ENCODE results near the gene MEIKIN. TPM values are rescaled to one million over a fixed set of nuclear protein-coding genes. Genes with fewer than 3 reads are reported as not detected.
"Not testable (repeated sequence)": the region's sequence is repeated elsewhere in the genome, so short reads cannot be mapped to it uniquely, and the experiment has no call there.

Gene MEIKIN
- total RNA-seq, 1 donor from 2014 or later: not detected

- Histone ChIP-seq H3K27ac (no peak overlapping the region), H3F3A (ENCODE audit: low read depth) (no peaks in the 10 kb centered on the region), H3K79me2 (ENCODE audit: low read depth) (peaks cover 91% of the 10 kb centered on the region), H3K4me3 (no peak overlapping the region), H3K4me2 (peak overlapping the region; percentile 3), H4K20me1 (ENCODE audit: low read depth) (peaks cover 35% of the 10 kb centered on the region), H2AFZ (replicated peaks) (no peak overlapping the region), H3K4me1 (peaks cover 15% of the 10 kb centered on the region), H3K9ac (no peak overlapping the region), H3K36me3 (no peaks in the 10 kb centered on the region), H3K27me3 (no peaks in the 10 kb centered on the region), H3K9me3 (ENCODE audit: low read depth) (no peaks in the 10 kb centered on the region)
- no peak overlapping the region for H3K4me3 Mint-ChIP-seq
- TF ChIP-seq EZH2 (IDR thresholded peaks at IDR 0.05) (no peak), EZH2phosphoT487 (IDR thresholded peaks at IDR 0.05) (no peak)
- TF ChIP-seq, protein P1, sequence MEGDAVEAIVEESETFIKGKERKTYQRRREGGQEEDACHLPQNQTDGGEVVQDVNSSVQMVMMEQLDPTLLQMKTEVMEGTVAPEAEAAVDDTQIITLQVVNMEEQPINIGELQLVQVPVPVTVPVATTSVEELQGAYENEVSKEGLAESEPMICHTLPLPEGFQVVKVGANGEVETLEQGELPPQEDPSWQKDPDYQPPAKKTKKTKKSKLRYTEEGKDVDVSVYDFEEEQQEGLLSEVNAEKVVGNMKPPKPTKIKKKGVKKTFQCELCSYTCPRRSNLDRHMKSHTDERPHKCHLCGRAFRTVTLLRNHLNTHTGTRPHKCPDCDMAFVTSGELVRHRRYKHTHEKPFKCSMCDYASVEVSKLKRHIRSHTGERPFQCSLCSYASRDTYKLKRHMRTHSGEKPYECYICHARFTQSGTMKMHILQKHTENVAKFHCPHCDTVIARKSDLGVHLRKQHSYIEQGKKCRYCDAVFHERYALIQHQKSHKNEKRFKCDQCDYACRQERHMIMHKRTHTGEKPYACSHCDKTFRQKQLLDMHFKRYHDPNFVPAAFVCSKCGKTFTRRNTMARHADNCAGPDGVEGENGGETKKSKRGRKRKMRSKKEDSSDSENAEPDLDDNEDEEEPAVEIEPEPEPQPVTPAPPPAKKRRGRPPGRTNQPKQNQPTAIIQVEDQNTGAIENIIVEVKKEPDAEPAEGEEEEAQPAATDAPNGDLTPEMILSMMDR (IDR thresholded peaks at IDR 0.05): no peak
- DNase-seq (ENCODE audit: low spot score): no peak
- H3K9me3 Mint-ChIP-seq: peaks cover 20% of the 10 kb centered on the region
- no peak overlapping the region for H3K27ac Mint-ChIP-seq
- no peaks in the 10 kb centered on the region for H3K27me3 Mint-ChIP-seq (ENCODE audit: insufficient read depth, low read depth)
- H3K36me3 Mint-ChIP-seq: peaks cover 31% of the 10 kb centered on the region
- peaks cover 2% of the 10 kb centered on the region for H3K4me1 Mint-ChIP-seq
Measured at GRCh38 chr5:131783357-131783756, 162.1 kb downstream of the MEIKIN start.

- no peaks in the 10 kb centered on the region for H3F3A ChIP-seq (ENCODE audit: low read depth)
- TF ChIP-seq EZH2phosphoT487 (IDR thresholded peaks at IDR 0.05) (no peak), EZH2 (IDR thresholded peaks at IDR 0.05) (no peak)
- TF ChIP-seq, protein P1 (IDR thresholded peaks at IDR 0.05): no peak
- peaks cover 15% of the 10 kb centered on the region for H3K4me1 ChIP-seq
- H3K27me3 Mint-ChIP-seq (ENCODE audit: insufficient read depth, low read depth): no peaks in the 10 kb centered on the region
- H2AFZ ChIP-seq (replicated peaks): no peak overlapping the region
- no peak overlapping the region for H3K4me3 Mint-ChIP-seq
- H3K27ac ChIP-seq: no peak overlapping the region
- peaks cover 20% of the 10 kb centered on the region for H3K9me3 Mint-ChIP-seq
- no peaks in the 10 kb centered on the region for H3K27me3 ChIP-seq
- no peak for DNase-seq (ENCODE audit: low spot score)
- no peaks in the 10 kb centered on the region for H3K9me3 ChIP-seq (ENCODE audit: low read depth)
- H3K9ac ChIP-seq: no peak overlapping the region
- H3K4me3 ChIP-seq: no peak overlapping the region
- no peak overlapping the region for H3K4me2 ChIP-seq
- H3K27ac Mint-ChIP-seq: no peak overlapping the region
- H3K4me1 Mint-ChIP-seq: peaks cover 2% of the 10 kb centered on the region
- peaks cover 90% of the 10 kb centered on the region for H3K79me2 ChIP-seq (ENCODE audit: low read depth)
- H3K36me3 ChIP-seq: no peaks in the 10 kb centered on the region
- peaks cover 27% of the 10 kb centered on the region for H3K36me3 Mint-ChIP-seq
- H4K20me1 ChIP-seq (ENCODE audit: low read depth): peaks cover 35% of the 10 kb centered on the region
Measured at GRCh38 chr5:131782717-131783116, 162.7 kb downstream of the MEIKIN start.

GRCh38 chr5:131778141-131778540, 167.3 kb downstream of the MEIKIN start:
- not testable (repeated sequence) for H3K4me3 Mint-ChIP-seq; H2AFZ ChIP-seq (replicated peaks); H3K27me3 Mint-ChIP-seq (ENCODE audit: insufficient read depth, low read depth)

GRCh38 chr5:131776450-131776849, 169.0 kb downstream of the MEIKIN start:
- Histone ChIP-seq H3F3A (ENCODE audit: low read depth) (no peaks in the 10 kb centered on the region), H3K79me2 (ENCODE audit: low read depth) (peaks cover 70% of the 10 kb centered on the region), H3K9ac (no peak overlapping the region), H3K27ac (no peak overlapping the region), H3K4me2 (no peak overlapping the region), H3K9me3 (ENCODE audit: low read depth) (no peaks in the 10 kb centered on the region), H3K4me1 (no peaks in the 10 kb centered on the region), H3K27me3 (no peaks in the 10 kb centered on the region), H2AFZ (replicated peaks) (no peak overlapping the region), H4K20me1 (ENCODE audit: low read depth) (peaks cover 10% of the 10 kb centered on the region), H3K4me3 (no peak overlapping the region), H3K36me3 (no peaks in the 10 kb centered on the region)
- no peak overlapping the region for H3K27ac Mint-ChIP-seq
- H3K36me3 Mint-ChIP-seq: peaks cover 11% of the 10 kb centered on the region
- no peaks in the 10 kb centered on the region for H3K4me1 Mint-ChIP-seq
- no peak for DNase-seq (ENCODE audit: low spot score)
- H3K9me3 Mint-ChIP-seq: peaks cover 7% of the 10 kb centered on the region
- no peak overlapping the region for H3K4me3 Mint-ChIP-seq
- TF ChIP-seq EZH2 (IDR thresholded peaks at IDR 0.05) (no peak), EZH2phosphoT487 (IDR thresholded peaks at IDR 0.05) (no peak)
- TF ChIP-seq, protein P1 (IDR thresholded peaks at IDR 0.05): no peak
- no peaks in the 10 kb centered on the region for H3K27me3 Mint-ChIP-seq (ENCODE audit: insufficient read depth, low read depth)

More at GRCh38 chr5:131778141-131778540, 167.3 kb downstream of the MEIKIN start:
- DNase-seq (ENCODE audit: low spot score); H3K4me1 ChIP-seq; H3F3A ChIP-seq (ENCODE audit: low read depth); H3K9ac ChIP-seq; H3K27me3 ChIP-seq; H3K4me1 Mint-ChIP-seq; H3K36me3 ChIP-seq; H3K9me3 ChIP-seq (ENCODE audit: low read depth); H3K27ac Mint-ChIP-seq; H3K4me2 ChIP-seq; H3K27ac ChIP-seq; H3K4me3 ChIP-seq: not testable (repeated sequence)
- H4K20me1 ChIP-seq (ENCODE audit: low read depth): peaks cover 10% of the 10 kb centered on the region
- Mint-ChIP-seq H3K36me3 (peaks cover 24% of the 10 kb centered on the region), H3K9me3 (peaks cover 19% of the 10 kb centered on the region)
- H3K79me2 ChIP-seq (ENCODE audit: low read depth): peaks cover 80% of the 10 kb centered on the region
